ENCODE results near the gene TYSND1.

The TYSND1 gene

GRCh38 chr10:70147259-70147625, 742 bp upstream of the TYSND1 start:
- no peak for DNase-seq (ENCODE audit: low read depth, low spot score)
- ChIA-PET POLR2A (interaction anchor here (2.9 kb wide), 1 partner anchor 24 kb away, joined by 18 read pairs; the partner anchor contains the start of gene SAR1A), CTCF (interaction anchor here (0.7 to 6.7 kb wide), 25 partner anchors 9 to 378 kb away, joined by 3 to 60 read pairs (median 7); partner anchors contain the start of gene SAR1A)
- peak overlapping the region; percentile 25 for H3K4me3 ChIP-seq (ENCODE audit: low read depth, low read length)
- no peak for TF ChIP-seq CTCF (IDR thresholded peaks at IDR 0.05; ENCODE audit: insufficient read depth, low read length, missing control alignments)

GRCh38 chr10:70145666-70146488, 623 bp downstream of the TYSND1 start:
- ChIA-PET CTCF (interaction anchor here (0.5 to 6.7 kb wide), 49 partner anchors 8 to 377 kb away, joined by 3 to 60 read pairs (median 4); partner anchors contain the start of genes AIFM2 and SAR1A), POLR2A (interaction anchor here (0.6 to 2.9 kb wide), 9 partner anchors 10 to 403 kb away, joined by 3 to 18 read pairs (median 3); partner anchors contain the start of gene SAR1A)
- peak overlapping the region; percentile 66 for H3K4me3 ChIP-seq (ENCODE audit: low read depth, low read length)
- TF ChIP-seq CTCF (IDR thresholded peaks at IDR 0.05; ENCODE audit: insufficient read depth, low read length, missing control alignments): peak; percentile 54
- DNase-seq (ENCODE audit: low read depth, low spot score): no peak

GRCh38 chr10:70145166-70145665, 1.3 kb downstream of the TYSND1 start:
- ChIA-PET CTCF (interaction anchor here (0.7 to 6.7 kb wide), 24 partner anchors 9 to 358 kb away, joined by 3 to 60 read pairs (median 6); no protein-coding TSS in a partner anchor), POLR2A (interaction anchor here (1.8 to 2.9 kb wide), 2 partner anchors 9 to 26 kb away, joined by 6 to 18 read pairs; partner anchors contain the start of gene SAR1A)
- peak overlapping the region; percentile 66 for H3K4me3 ChIP-seq (ENCODE audit: low read depth, low read length)
- DNase-seq (ENCODE audit: low read depth, low spot score): no peak
- no peak for TF ChIP-seq CTCF (IDR thresholded peaks at IDR 0.05; ENCODE audit: insufficient read depth, low read length, missing control alignments)

- POLR2A ChIA-PET: interaction anchor here (0.5 kb wide), 1 partner anchor 8 kb away, joined by 3 read pairs; no protein-coding TSS in a partner anchor
Measured at GRCh38 chr10:70144372-70145110, 2.0 kb downstream of the TYSND1 start.

GRCh38 chr10:70142555-70142954, 3.9 kb downstream of the TYSND1 start:
- DNase-seq (ENCODE audit: low read depth, low spot score): no peak
- CTCF ChIA-PET: interaction anchor here (2.7 to 5.9 kb wide), 2 partner anchors 12 to 26 kb away, joined by 7 to 25 read pairs; no protein-coding TSS in a partner anchor
- no peak for TF ChIP-seq CTCF (IDR thresholded peaks at IDR 0.05; ENCODE audit: insufficient read depth, low read length, missing control alignments)
- POLR2A ChIA-PET: interaction anchor here (0.5 kb wide), 1 partner anchor 1074 kb away, joined by 3 read pairs; no protein-coding TSS in a partner anchor
- H3K4me3 ChIP-seq (ENCODE audit: low read depth, low read length): no peak overlapping the region

More at GRCh38 chr10:70144372-70145110, 2.0 kb downstream of the TYSND1 start:
- H3K4me3 ChIP-seq (ENCODE audit: low read depth, low read length): no peak overlapping the region
- no peak for TF ChIP-seq CTCF (IDR thresholded peaks at IDR 0.05; ENCODE audit: insufficient read depth, low read length, missing control alignments)
- CTCF ChIA-PET: interaction anchor here (1.3 to 6.7 kb wide), 15 partner anchors 8 to 357 kb away, joined by 3 to 60 read pairs (median 14); no protein-coding TSS in a partner anchor
- no peak for DNase-seq (ENCODE audit: low read depth, low spot score)
